ENCODE results near the gene KANSL1.
"Not testable (repeated sequence)": the region's sequence is repeated elsewhere in the genome, so short reads cannot be mapped to it uniquely, and the experiment has no call there.

The KANSL1 gene

DNA sequence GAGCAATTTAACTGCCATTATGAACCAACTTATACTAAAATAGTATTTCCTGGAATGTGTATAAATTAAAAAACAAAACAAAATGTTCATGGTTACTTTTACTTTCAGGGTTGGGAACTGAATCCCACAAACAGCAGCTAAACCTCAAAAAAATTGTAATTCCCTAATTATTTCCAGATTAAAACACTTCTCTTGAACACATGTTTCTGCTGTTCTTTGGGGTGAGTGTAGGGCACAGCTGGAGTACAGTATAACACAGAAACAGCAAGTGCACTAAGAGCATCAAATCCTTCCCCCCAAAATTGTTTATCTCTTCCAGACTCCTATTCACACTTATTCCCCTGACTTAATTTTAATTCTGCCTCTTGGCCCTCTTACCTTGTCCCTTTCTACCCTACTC, 56.4 kb downstream of the KANSL1 start:
- no peak for DNase-seq (ENCODE audit: low spot score)

DNA sequence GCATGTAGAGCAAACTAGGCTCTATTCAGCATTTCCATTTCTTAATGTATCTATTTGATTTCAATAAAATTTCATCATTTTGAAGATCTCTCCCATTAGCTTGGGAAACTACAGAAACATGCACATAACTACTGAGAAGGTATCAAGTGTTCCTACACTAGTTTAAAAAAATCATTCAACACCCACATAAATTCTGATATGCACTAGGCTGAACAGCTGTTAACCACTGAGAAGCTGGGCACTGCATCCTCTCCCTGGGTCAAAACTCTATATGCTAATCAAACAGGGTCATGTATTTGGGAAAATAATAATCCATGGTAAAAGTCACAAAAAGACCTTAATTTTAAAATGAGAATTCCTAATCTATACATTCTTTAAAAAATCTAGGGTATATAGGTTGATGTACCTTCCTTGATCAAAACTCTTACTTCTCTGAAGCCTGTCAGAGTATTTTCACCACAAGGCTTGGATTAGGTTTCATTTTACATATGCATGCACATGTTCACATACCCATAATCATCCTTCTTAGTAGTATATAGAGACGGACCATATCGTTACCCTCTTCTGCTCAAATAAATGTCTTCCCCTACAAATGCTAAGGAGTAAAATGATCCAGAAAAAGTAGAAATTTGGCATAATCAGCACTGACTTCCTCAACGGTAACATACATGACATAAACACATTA, 57.2 kb downstream of the KANSL1 start:
- DNase-seq (ENCODE audit: low spot score): no peak

DNA sequence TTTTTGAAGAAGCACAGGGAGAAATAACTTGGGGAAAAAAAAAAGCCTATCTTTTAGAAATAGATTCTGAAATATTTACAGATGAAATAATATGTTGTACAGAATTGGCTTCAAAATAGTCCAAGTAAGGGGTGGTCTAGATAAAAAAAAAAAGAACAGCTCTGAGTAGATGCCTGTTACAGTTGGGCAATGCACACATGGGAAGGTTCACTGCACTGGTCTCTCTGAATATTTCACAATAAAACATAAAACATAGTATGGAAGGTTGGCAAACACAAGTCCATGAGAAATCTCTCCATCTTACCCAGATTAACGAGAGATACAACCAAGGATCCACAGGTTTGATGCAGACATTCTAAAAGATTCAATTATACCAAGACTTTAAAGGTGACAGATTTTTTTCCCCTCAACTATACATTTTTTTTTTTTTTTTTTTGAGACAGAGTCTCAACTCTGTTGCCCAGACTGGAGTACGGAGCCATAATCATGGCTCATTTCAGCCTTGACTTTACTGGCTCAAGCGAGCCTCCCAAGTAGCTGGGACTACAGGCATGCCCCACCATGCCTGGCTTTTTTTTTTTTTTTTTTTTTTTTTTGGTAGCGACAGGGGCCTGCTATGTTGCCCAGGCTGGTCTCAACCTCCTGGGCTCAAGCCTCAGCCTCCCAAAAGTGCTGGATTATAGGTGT, 58.0 kb downstream of the KANSL1 start:
- peak; percentile 20 for DNase-seq (ENCODE audit: low spot score)

DNA sequence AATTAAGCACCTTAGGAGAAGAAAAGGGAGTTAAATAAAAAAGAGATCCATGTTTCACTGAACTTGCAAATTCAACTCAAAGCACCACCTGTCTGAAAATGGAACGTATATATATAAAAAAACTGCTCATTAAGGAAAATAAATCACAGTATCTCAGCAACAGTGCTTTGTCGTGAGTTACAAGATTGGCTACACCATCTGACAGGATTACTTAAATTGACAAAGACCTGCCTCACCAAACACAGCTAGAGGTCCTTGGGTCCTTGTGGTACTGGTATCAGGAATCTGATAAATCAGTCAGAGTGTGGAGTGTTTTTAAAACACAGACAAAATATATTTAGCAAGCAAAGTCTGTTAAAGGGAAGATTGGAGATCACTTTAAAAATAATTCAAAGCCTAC, 63.9 kb downstream of the KANSL1 start:
- DNase-seq (ENCODE audit: low spot score): no peak

DNA sequence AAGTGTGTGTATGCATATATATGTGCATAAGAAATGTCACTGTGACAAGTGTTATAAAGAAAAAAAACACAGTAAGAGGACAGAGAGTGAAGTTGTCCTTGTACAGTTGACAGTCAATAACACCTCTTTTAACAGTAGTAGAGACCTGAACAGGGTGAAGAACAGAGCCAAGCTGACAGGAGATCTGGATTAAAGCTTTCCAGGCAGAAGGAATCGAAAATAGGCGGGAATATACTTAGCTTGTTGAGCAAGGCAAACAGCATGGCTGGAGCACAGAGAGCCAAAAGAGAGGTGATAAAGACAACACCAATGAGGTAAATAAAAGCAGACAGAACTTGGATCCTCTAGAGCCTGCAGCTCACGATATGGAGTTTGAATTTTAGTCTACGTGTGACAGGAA, 64.8 kb downstream of the KANSL1 start:
- DNase-seq (ENCODE audit: low spot score): no peak

DNA sequence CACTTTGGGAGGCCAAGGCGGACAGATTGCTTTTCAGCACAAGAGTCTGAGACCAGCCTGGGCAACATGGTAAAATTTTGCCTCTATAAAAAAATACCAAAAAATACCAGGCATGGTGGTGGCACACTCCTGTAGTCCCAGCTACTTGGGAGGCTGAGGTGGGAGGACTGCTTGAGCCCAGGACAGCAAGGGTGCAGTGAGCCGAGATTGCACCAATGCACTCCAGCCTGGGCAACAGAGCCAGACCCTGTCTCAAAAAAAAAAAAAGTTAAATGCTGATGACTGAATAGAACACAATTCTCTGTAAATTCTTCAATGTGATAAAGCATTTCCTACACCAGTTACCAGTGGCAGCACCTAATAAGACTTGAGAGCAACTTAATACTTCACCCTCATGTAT, 65.7 kb downstream of the KANSL1 start:
- no peak for DNase-seq (ENCODE audit: low spot score)

DNA sequence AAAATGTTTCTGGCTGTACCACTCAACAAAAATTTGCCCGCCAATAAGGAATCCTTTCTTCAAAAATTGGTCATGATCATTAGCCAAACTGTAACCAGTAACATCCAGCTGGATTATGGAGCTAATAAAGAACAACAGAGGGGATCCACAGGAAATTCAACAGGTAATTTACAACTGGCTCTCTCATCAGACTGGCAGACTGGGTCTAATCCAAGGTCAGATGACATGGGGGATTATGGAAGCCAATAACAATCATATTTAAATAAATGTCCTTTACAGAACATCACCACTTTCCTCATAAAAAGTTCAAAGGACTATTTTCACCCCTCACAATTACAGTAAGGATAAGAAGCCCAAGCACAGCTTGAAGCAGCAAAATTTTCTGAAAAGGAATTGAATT, 66.4 kb downstream of the KANSL1 start:
- no peak for DNase-seq (ENCODE audit: low spot score)

DNA sequence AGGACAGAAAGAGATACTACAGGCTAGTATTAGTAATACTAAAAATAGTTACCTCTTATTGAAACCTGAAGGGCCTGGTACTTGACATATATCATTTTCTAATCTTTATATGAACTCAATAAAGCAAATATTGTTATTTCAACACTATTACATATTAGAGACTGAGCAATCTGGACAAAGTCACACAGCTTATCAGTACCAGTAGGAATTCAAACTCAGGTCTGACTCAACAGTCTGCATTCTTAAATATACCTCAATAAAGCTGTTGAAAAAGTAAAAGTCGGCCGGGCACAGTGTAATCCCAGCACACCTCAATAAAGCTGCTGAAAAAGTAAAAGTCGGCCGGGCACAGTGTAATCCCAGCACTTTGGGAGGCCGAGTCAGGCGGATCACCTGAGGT, 67.4 kb downstream of the KANSL1 start:
- DNase-seq (ENCODE audit: low spot score): no peak

DNA sequence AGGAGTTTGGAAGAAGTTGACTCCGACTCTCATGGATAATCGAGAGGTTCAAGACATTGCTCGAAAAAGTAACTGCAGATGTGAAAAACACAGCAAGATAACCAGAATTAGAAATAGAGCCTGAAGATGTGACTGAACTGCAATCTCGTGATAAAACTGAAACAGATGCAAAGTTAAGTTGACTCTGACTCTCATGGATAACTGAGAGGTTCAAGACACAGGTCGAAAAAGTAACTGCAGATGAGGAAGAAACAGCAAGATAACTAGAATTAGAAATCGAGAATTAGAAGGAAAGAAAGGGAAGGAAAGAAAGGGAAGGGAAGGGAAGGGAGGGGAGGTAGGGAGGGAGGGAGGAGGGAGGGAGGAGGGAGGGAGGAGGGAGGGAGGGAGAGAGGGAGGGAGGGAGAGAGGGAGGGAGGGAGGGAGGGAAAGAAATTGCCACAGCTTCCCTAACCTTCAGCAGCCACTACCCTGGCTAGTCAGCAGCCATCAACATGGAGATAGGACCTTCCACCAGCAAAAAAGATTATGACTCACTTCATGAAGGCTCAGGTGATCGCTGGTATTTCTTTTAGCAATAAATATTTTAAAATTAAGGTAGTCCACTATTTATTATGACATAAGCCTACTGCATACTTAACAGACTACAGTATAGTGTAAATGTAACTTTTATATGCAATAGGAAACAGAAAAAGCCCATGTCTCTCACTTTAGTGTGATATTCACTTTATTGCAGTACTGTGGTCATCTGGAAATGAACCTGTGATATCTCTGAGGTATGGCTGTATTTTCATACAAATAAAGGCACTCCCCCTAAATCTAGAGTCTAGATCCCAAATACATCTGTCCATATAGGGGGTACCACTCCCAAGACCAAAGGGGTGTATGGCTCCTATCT, 68.3 kb downstream of the KANSL1 start:
- DNase-seq (ENCODE audit: low spot score): no peak

DNA sequence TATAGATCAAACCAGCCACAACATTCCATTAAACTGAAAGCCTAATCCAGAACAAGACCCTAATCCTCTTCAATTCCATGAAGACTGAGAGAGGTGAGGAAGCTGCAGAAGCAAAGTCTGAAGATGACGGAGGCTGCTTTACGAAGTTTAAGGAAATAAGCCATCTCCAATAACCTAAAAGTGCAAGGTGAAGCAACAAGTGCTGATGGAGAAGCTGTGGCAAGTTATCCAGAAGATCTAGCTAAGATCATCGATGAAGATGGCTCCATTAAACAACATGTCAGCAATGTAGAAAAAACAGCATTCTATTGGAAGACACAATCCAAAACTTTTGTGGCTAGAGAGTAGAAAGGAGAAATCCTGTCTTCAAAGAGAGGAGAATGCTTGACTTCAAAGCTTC, 69.6 kb downstream of the KANSL1 start:
- DNase-seq (ENCODE audit: low spot score): no peak

DNA sequence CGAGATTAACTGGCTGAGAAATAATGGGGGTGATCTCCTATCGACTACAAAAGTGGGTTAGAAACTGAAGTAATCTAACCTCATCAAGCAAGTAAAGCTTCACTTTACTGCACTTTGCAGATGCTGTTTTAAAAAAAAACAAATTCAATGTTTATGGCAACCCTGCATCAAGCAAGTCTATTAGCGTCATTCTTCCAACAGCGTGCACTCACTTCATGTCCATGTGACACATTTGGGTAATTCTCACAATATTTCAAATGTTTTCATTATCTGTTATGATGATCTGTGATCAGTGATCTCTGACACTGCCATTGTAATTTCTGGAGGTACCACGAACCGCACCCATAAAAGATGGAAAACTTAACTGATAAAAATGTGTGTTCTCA, 70.8 kb downstream of the KANSL1 start:
- no peak for DNase-seq (ENCODE audit: low spot score)

DNA sequence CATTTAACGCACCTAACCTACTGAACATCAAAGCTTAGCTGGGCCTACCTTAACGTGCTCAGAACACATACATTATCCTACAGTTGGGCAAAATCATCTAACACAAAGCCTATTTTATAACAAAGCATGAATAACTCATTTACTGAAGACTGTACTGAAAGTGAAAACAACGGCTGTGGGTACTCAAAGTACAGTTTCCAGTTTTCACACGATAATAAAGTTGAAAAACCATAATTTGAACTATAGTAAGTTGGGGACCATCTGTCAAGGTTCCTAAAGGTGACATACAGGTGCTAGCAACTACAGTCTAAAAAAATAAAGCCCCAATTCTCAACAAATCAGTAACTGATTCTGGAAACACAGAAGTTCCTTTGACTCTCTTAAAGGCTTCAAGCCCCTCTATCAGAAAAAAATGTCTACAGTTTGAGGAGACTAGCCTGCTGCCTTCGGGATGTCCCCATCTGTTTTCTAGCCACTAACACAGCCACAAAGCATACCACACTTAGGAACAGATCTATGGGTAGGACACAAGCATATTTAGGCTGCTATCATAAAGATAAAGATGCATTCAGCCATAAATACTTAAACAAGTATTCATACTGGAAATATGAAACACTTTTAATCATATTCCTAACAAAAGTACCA, 71.3 kb downstream of the KANSL1 start:
- no peak for DNase-seq (ENCODE audit: low spot score)

DNA sequence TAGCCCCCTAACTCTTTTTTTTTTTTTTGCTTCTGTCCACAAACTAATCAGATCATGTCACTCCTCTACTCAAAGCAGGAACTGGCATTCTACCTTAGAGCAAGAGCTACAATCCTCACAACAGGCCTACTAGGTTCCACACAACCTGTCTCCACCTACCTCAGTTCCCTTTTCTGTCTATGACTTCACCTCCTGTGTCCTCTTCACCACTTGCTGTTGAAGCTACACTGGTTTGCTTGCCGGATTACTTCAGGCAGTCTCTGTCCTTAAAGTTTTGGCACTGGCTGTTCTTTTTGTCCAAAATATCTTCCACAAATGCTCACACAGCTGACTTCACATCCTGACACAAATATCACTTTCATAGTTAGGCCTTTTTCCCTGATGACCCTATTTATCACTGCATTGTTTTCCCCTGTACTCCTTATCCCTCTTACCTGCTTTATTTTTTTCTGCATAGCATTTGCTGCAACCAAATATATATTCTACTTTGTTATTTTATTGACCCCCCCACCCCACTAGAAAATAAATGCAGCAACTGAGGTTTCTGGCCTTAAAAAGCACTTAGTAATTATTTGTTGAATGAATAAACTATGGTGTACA, 72.0 kb downstream of the KANSL1 start:
- DNase-seq (ENCODE audit: low spot score): no peak

DNA sequence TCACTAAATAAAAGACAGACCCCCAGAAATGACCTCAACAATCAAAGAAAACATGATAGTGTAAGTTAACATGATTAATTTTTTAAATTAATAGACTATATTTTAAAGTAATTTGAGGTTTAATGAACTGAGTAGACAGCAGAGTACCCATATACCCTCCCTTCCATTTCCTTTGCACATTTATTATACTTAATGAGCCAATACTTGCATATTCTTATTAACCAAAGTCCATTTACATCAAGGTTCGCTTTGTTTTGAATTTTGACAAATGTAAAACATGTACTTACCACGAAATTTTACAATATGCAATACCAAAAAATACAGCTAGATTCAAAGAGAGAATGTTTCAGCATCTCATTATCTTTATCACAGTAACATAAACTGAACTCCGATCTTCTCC, 72.7 kb downstream of the KANSL1 start:
- no peak for DNase-seq (ENCODE audit: low spot score)

DNA sequence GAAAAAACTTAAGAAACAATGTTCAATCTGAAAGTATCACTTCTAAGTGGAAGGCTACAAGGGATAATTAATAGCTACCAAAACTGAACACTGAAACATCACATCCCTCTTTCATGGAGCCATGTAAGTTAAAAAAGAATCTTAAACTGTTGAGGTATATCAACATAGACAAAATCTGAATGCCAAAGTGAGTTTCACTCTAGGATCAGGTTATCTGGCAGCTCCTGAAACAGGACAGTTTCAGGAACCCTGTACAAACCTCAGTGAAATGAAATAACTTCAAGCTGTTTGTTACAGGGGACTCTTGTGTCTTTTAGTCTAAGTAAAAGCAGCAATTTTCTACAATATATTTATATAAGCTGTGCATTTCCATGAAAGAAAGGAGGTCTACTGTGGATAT, 73.2 kb downstream of the KANSL1 start:
- DNase-seq (ENCODE audit: low spot score): no peak

DNA sequence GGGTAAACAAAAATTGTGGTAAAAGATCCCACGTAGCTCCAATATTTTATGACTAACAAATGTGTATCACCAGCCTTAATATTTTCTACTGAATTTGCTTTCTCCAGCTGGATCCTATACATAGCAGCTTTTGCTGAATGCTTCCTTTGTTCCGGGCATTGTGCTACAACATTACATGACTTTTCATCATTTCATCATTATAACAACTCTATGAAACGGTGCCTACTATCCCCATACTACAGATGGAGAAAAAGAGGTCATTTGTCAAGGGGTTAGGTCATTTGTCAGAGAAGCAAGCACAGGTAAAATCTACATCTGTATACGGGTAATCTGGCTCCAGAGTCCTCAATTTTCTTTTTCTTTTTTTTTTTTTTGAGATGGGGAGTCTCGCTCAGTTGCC, 74.3 kb downstream of the KANSL1 start:
- no peak for DNase-seq (ENCODE audit: low spot score)

DNA sequence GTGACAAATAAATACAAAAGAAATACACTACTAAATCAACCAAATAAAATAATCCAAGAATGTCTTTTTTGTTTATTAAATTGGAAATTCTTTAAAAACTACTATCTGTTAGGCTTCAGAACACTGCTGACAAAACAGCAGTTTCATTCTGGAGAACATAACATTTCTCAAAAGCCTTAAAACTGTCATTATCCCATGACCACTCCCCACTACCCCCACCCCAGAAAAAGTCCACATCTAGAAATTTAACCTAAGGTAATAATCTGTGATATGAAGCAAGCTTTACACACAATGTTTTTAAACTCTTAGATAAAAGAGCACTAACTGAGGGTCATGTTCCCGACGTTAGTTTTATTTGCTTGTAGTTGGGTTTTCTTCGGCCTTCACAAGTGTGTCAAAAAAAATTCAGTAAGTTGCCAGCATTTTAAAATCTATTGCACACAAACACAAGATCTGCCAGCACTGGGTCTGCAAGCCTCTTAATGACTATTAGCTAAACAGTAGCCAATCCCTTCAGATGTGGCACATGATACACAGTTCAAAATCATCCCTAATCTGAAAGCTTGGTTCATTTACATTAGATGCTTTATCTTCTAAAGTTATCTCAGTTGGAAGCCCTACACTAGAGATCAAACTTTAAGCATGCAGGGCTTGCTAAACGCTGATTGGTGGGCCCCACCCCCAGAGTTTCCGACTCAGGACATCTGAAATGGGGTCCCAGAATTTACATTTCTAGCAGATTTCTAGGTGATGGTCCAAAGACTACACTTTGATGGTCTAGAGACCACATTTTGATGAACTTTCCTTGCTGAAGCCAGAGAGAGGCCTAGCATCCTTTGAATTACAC, 75.2 kb downstream of the KANSL1 start:
- DNase-seq (ENCODE audit: low spot score): no peak

DNA sequence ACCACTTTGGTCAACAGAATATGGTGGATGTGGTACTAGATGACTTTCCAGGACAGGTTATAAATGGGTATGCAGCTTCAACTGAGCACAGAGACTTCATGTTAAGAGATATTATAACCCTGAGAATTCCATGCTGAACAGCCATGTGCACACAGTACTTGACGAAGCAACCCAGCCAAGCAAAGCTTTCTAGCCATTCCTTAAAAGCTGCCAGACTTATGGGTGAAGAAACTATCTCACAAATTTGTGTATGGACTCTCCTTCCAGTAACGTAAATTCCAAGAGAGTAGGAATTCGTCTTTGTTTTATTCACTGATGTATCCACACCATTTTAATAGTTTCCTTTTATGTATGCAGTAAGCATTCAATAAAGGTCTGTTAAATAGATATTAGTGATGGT, 76.1 kb downstream of the KANSL1 start:
- DNase-seq (ENCODE audit: low spot score): no peak

DNA sequence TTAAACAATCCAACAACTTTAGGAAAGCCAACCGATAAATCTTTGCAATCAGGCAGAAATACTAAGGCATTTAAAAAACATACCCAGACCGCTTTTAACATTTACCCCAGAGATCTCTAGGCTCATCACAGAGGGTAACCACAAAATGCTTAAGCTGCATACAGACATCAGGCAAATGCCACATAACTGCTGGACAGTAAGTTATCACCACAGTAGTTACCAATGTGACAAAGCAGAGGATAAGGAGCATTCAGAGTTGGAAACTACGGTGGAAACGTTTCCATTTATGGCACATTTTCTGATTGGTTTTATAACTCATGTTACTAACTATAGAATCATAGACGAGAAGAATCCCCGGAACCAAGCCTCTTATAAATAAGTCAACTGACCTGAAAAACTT, 77.5 kb downstream of the KANSL1 start:
- no peak for DNase-seq (ENCODE audit: low spot score)

DNA sequence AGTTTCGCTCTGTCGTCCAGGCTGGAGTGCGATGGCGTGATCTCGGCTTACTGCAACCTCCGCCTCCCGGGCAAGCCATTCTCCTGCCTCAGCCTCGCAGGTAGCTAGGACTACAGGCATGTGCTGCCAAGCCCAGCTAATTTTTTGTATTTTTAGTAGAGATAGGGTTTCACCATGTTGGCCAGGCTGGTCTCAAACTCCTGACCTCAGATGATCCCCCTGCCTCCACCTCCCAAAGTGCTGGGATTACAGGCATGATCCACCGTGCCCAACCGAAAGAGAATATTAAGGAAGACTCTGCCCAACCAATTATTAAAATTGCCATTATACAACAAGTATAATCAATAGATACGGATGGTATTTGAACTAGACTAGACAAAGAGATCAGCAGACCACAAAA, 82.0 kb downstream of the KANSL1 start:
- DNase-seq (ENCODE audit: low spot score): not testable (repeated sequence)

DNA sequence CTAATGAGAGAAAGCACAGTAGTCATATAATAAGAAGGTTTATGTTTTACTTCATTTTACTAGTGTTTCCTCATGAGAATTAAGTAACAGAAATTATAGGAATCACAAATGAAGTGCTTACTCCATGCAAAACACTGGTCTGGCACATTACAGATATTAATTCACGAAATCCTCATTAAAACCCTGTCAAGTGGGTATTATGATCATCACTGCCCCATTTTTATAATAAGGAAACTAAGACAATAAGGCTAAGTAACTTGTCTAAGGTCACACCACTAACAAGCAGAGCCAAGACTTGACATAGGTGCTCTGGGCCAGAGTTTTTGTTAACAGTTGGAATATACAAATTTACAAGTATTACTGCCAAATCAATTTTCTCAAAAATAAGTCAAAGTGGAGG, 83.0 kb downstream of the KANSL1 start:
- DNase-seq (ENCODE audit: low spot score): no peak
